B cell (primary cell): ENCODE measurements around the gene PPP3CA. TPM values are rescaled to one million over a fixed set of nuclear protein-coding genes. Genes with fewer than 3 reads are reported as not detected.
A peak's percentile ranks its signal among the peaks of the same experiment; 100 is the strongest.

Experiments used
- ATAC-seq: fragments of 200-7000 bp; cut with Tn5 transposase; one replicate; pipeline ENCODE4 v1.10.0; 2021; ENCODE audit warnings: low read depth, mild to moderate bottlenecking, moderate number of reproducible peaks, moderate library complexity
- CTCF ChIA-PET: fragments of 350-600 bp; sonication (Branson Sonifier 250); formaldehyde crosslinking; loops from one replicate; lab custom pipeline; 2021; ENCODE audit warnings: antibody characterized with exemption, inconsistent platforms; lab: Charles Lee
- POLR2A ChIA-PET: fragments of 350-600 bp; sonication (Branson Sonifier 250); formaldehyde crosslinking; loops from one replicate; lab custom pipeline; 2021; ENCODE audit warnings: antibody characterized with exemption; lab: Charles Lee
- DNase-seq: peaks from one replicate; pipeline ENCODE4 v3.0.0; 2013
- H2AFZ ChIP-seq: 2 replicates; pipeline ENCODE4 v1.6.1; 2012; ENCODE audit warnings: mild to moderate bottlenecking, low read depth, low read length; ENCODE audit not compliant: insufficient read depth, poor library complexity, severe bottlenecking
- H3K27ac ChIP-seq, 2 donors: 1 replicate in 1 of 2; 2 replicates in 1 of 2; pipeline ENCODE4 v1.5.1; 2012 to 2013; ENCODE audit warnings: low read length in 2 of 2, mild to moderate bottlenecking in 2 of 2, moderate library complexity in 1 of 2
- H3K27me3 ChIP-seq, 4 experiments: fragments of 200-600 bp in 1 of 4; sonication (generic) in 1 of 4; replicated peaks in 1 of 4; 1 replicate in 2 of 4; 2 replicates in 2 of 4; pipeline versions ENCODE4 v1.6.1 to v1.7.0; 2013 to 2016; ENCODE audit warnings: low read length in 3 of 4, mild to moderate bottlenecking in 2 of 4, mixed read lengths in 1 of 4, moderate library complexity in 1 of 4; ENCODE audit not compliant: insufficient read depth in 4 of 4, control insufficient read depth in 3 of 4; ENCODE audit errors: control extremely low read depth in 1 of 4
- H3K36me3 ChIP-seq, 2 experiments: replicated peaks in 1 of 2; 1 replicate in 1 of 2; 2 replicates in 1 of 2; pipeline versions ENCODE4 v1.6.1 to v1.7.1; 2013; ENCODE audit warnings: low read length in 1 of 2; ENCODE audit not compliant: insufficient read depth in 2 of 2, control insufficient read depth in 1 of 2; ENCODE audit errors: control extremely low read depth in 1 of 2, extremely low read depth in 1 of 2
- H3K4me1 ChIP-seq, 2 donors: fragments of 200-600 bp in 1 of 2; sonication (generic) in 1 of 2; 1 replicate in 1 of 2; 2 replicates in 1 of 2; pipeline versions ENCODE4 v1.5.1 to v1.6.1; 2013 to 2017; ENCODE audit warnings: low read length in 2 of 2; ENCODE audit not compliant: control insufficient read depth in 2 of 2, insufficient read depth in 2 of 2
- H3K4me2 ChIP-seq: replicated peaks from 2 replicates; pipeline ENCODE3; 2012; ENCODE audit warnings: mild to moderate bottlenecking, low read depth, low read length; ENCODE audit not compliant: poor library complexity, severe bottlenecking
- H3K4me3 ChIP-seq, 5 experiments: fragments of 200-600 bp in 1 of 5; sonication (generic) in 1 of 5; 1 replicate in 3 of 5; 2 replicates in 2 of 5; pipeline versions ENCODE4 v1.5.1 to v1.7.0; 2011 to 2016; ENCODE audit warnings: low read length in 4 of 5, mild to moderate bottlenecking in 4 of 5, low read depth in 2 of 5, control low read depth in 1 of 5, moderate library complexity in 1 of 5; ENCODE audit not compliant: insufficient read depth in 1 of 5; ENCODE audit errors: control extremely low read depth in 1 of 5, extremely low read depth in 1 of 5
- H3K79me2 ChIP-seq: fragments of 200-600 bp; sonication (generic); one replicate; pipeline ENCODE4 v1.6.0; 2016; ENCODE audit warnings: low read length; ENCODE audit not compliant: control insufficient read depth, insufficient read depth
- H3K9ac ChIP-seq: fragments of 200-600 bp; sonication (generic); 2 replicates; pipeline ENCODE4 v1.6.1; 2017; ENCODE audit warnings: mild to moderate bottlenecking, low read length, moderate library complexity
- H3K9me3 ChIP-seq, 3 donors: one replicate each; pipeline versions ENCODE4 v1.6.1 to v1.7.1; 2013; ENCODE audit warnings: low read length in 2 of 3; ENCODE audit not compliant: control insufficient read depth in 2 of 3, insufficient read depth in 1 of 3; ENCODE audit errors: control extremely low read depth in 1 of 3
- H4K20me1 ChIP-seq: 2 replicates; pipeline ENCODE4 v1.6.0; 2012; ENCODE audit warnings: mild to moderate bottlenecking, low read length; ENCODE audit not compliant: insufficient read depth, control insufficient read depth, poor library complexity, severe bottlenecking
- H3K27ac Mint-ChIP-seq: one replicate; pipeline ENCODE4 v1.8.0; 2021; ENCODE audit warnings: mixed read lengths
- H3K27me3 Mint-ChIP-seq: one replicate; pipeline ENCODE4 v1.8.0; 2021; ENCODE audit warnings: mixed read lengths
- H3K4me1 Mint-ChIP-seq: one replicate; pipeline ENCODE4 v1.8.0; 2021; ENCODE audit warnings: mixed read lengths
- H3K4me3 Mint-ChIP-seq: one replicate; pipeline ENCODE4 v1.8.0; 2021; ENCODE audit warnings: mixed read lengths
- H3K9me3 Mint-ChIP-seq: one replicate; pipeline ENCODE4 v1.8.0; 2022; ENCODE audit warnings: mixed read lengths; ENCODE audit not compliant: insufficient read depth
- EZH2 ChIP-seq: IDR thresholded peaks from 2 replicates; pipeline ENCODE4 v1.6.1; 2012; ENCODE audit warnings: borderline replicate concordance, low read depth, mild to moderate bottlenecking, moderate library complexity, low read length; ENCODE audit not compliant: insufficient read depth, poor library complexity, severe bottlenecking
- WGBS: methylation state at CpG from one replicate; pipeline ENCODE4 v1.1.5; 2013; ENCODE audit warnings: missing lambda C conversion rate; ENCODE audit not compliant: insufficient coverage; 5-methylcytosine and 5-hydroxymethylcytosine counted together
- intact Hi-C: fragments of 100-400 bp; cut with micrococcal nuclease; formaldehyde crosslinking; loops from one replicate; pipeline ENCODE4 v1.10.0; 2022
- polyA plus RNA-seq: library from polyadenylated mRNA; depleted of rRNA; stranded (reverse); fragments of >200 nt; gene quantifications from 2 replicates; pipeline ENCODE4 v1.2.3, GENCODE V29; 2012
- total RNA-seq, 2 donors: library from RNA; stranded (reverse); fragments of 120-200 nt in 1 of 2; gene quantifications; 1 replicate in 1 of 2; 2 replicates in 1 of 2; pipeline versions ENCODE4 v1.2.3 to v1.2.4, GENCODE V29; 2013 to 2022
- TF ChIP-seq, protein P1 (sequence below): fragments of 200-600 bp; IDR thresholded peaks from one replicate; pipeline ENCODE4 v1.8.0; 2022; ENCODE audit warnings: antibody characterized with exemption, mild to moderate bottlenecking

The PPP3CA gene
- total and polyA plus RNA-seq, 2 donors (not counting 1 experiment from before 2014, with no cell fraction given) = 14.3 to 85.1 TPM

- CTCF ChIA-PET = interaction anchor here (0.6 kb wide), 1 partner anchor 1032 kb away, joined by 3 read pairs; no protein-coding TSS in a partner anchor
- DNase-seq = no peak
- 98% methylated on average over 4 of the region's 5 CpGs for WGBS
- H3K4me3 Mint-ChIP-seq = peak overlapping the region; percentile 6
- intact Hi-C loops = no loop called here
- Histone ChIP-seq H3K9ac (no peak overlapping the region), H3K79me2 (peaks cover 88% of the 10 kb centered on the region), H4K20me1 (no peaks in the 10 kb centered on the region), H3K27ac (no peak overlapping the region), H3K27me3 (no peaks in the 10 kb centered on the region), H3K36me3 (no peaks in the 10 kb centered on the region), H3K4me1 (peaks cover 51 to 64% of the 10 kb centered on the region in 2 donors), H3K4me3 (no peak overlapping the region), H3K4me2 (peak overlapping the region; percentile 32), H2AFZ (no peak overlapping the region), H3K9me3 (peaks cover 0 to 13% (median 0%) of the 10 kb centered on the region in 3 donors)
- no peaks in the 10 kb centered on the region for H3K27me3 Mint-ChIP-seq
- POLR2A ChIA-PET = no interaction called here
- peaks cover 8% of the 10 kb centered on the region for H3K9me3 Mint-ChIP-seq
- H3K4me1 Mint-ChIP-seq = peaks cover 74% of the 10 kb centered on the region
- no peak for ATAC-seq
- H3K27ac Mint-ChIP-seq = peak overlapping the region; percentile 12
- TF ChIP-seq, protein P1, sequence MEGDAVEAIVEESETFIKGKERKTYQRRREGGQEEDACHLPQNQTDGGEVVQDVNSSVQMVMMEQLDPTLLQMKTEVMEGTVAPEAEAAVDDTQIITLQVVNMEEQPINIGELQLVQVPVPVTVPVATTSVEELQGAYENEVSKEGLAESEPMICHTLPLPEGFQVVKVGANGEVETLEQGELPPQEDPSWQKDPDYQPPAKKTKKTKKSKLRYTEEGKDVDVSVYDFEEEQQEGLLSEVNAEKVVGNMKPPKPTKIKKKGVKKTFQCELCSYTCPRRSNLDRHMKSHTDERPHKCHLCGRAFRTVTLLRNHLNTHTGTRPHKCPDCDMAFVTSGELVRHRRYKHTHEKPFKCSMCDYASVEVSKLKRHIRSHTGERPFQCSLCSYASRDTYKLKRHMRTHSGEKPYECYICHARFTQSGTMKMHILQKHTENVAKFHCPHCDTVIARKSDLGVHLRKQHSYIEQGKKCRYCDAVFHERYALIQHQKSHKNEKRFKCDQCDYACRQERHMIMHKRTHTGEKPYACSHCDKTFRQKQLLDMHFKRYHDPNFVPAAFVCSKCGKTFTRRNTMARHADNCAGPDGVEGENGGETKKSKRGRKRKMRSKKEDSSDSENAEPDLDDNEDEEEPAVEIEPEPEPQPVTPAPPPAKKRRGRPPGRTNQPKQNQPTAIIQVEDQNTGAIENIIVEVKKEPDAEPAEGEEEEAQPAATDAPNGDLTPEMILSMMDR = no peak
- no peak for TF ChIP-seq EZH2
Observed at GRCh38 chr4:101125045-101125942, 222.0 kb downstream of the PPP3CA start.

GRCh38 chr4:101123231-101123630, 224.1 kb downstream of the PPP3CA start:
- Mint-ChIP-seq H3K4me3 (no peak overlapping the region), H3K27me3 (no peaks in the 10 kb centered on the region), H3K9me3 (peaks cover 2% of the 10 kb centered on the region), H3K4me1 (peaks cover 58% of the 10 kb centered on the region), H3K27ac (no peak overlapping the region)
- WGBS = no CpG with 5 or more reads among the region's 5 CpGs
- ATAC-seq (no peak), DNase-seq (no peak)
- peaks cover 80% of the 10 kb centered on the region for H3K79me2 ChIP-seq
- TF ChIP-seq, protein P1 = no peak
- TF ChIP-seq EZH2 = no peak
- H3K4me1 ChIP-seq = peaks cover 33 to 44% of the 10 kb centered on the region in 2 donors
- no peak overlapping the region for H2AFZ ChIP-seq
- no peak overlapping the region for H3K4me3 ChIP-seq
- H3K27me3 ChIP-seq = no peaks in the 10 kb centered on the region
- intact Hi-C loops = loop anchor here (2.0 kb wide), 1 partner anchor 14 kb away; no protein-coding TSS in a partner anchor
- no peak overlapping the region for H3K9ac ChIP-seq
- no peak overlapping the region for H3K27ac ChIP-seq
- H3K9me3 ChIP-seq = no peaks in the 10 kb centered on the region
- H3K36me3 ChIP-seq = no peaks in the 10 kb centered on the region
- H3K4me2 ChIP-seq = no peak overlapping the region
- no peaks in the 10 kb centered on the region for H4K20me1 ChIP-seq
- ChIA-PET POLR2A (no interaction called here), CTCF (interaction anchor here (1.4 kb wide), 1 partner anchor 13 kb away, joined by 3 read pairs; no protein-coding TSS in a partner anchor)
